Ishikawa (cell line): ENCODE results near the gene FBXO31.

Experiments used
- CEBPB ChIP-seq: IDR thresholded peaks from 2 replicates; pipeline ENCODE4 v1.6.1; 2012
- CREB1 ChIP-seq: IDR thresholded peaks from 2 replicates; pipeline ENCODE4 v1.6.1; 2012; ENCODE audit warnings: low read depth
- EGR1 ChIP-seq: IDR thresholded peaks from 2 replicates; pipeline ENCODE4 v1.6.1; 2012
- EP300 ChIP-seq: IDR thresholded peaks from 2 replicates; pipeline ENCODE4 v1.6.1; 2012; ENCODE audit warnings: borderline replicate concordance
- FOXM1 ChIP-seq: IDR thresholded peaks from 2 replicates; pipeline ENCODE4 v1.6.1; 2012; ENCODE audit warnings: low read depth, borderline replicate concordance
- NFIC ChIP-seq: IDR thresholded peaks from 2 replicates; pipeline ENCODE4 v1.6.1; 2012
- RAD21 ChIP-seq: IDR thresholded peaks from 2 replicates; pipeline ENCODE4 v1.6.1; 2012; ENCODE audit warnings: low read depth
- REST ChIP-seq: IDR thresholded peaks from 2 replicates; pipeline ENCODE4 v1.6.1; 2012; ENCODE audit warnings: low read depth, mild to moderate bottlenecking
- TAF1 ChIP-seq: IDR thresholded peaks from 2 replicates; pipeline ENCODE4 v1.6.1; 2012; ENCODE audit warnings: low read depth, mild to moderate bottlenecking
- TCF12 ChIP-seq: IDR thresholded peaks from 2 replicates; pipeline ENCODE4 v1.6.1; 2012; ENCODE audit warnings: low read depth
- TEAD4 ChIP-seq: IDR thresholded peaks from 2 replicates; pipeline ENCODE4 v1.6.1; 2012
- USF1 ChIP-seq: IDR thresholded peaks from 2 replicates; pipeline ENCODE4 v1.6.1; 2012
- YY1 ChIP-seq: IDR thresholded peaks from 2 replicates; pipeline ENCODE4 v1.6.1; 2012; ENCODE audit warnings: low read depth
- ZBTB7A ChIP-seq: IDR thresholded peaks from 2 replicates; pipeline ENCODE4 v1.6.1; 2012; ENCODE audit warnings: low read depth
- TF ChIP-seq, protein P1 (sequence below): IDR thresholded peaks from 2 replicates; pipeline ENCODE4 v1.6.1; 2012

Gene FBXO31

GRCh38 chr16:87369117-87369765 lies 14.3 kb downstream of the FBXO31 start:
- TF ChIP-seq TEAD4 = no peak
- TF ChIP-seq CEBPB = no peak

- TF ChIP-seq TCF12 = no peak
- TF ChIP-seq, protein P1, sequence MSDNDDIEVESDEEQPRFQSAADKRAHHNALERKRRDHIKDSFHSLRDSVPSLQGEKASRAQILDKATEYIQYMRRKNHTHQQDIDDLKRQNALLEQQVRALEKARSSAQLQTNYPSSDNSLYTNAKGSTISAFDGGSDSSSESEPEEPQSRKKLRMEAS = no peak
- TF ChIP-seq CREB1 = no peak
- TF ChIP-seq EGR1 = no peak
- TF ChIP-seq FOXM1 = no peak
- TF ChIP-seq NFIC = no peak
- no peak for TF ChIP-seq EP300
- no peak for TF ChIP-seq RAD21
- TF ChIP-seq USF1 = no peak
- no peak for TF ChIP-seq YY1
These were observed 15.4 kb downstream of the FBXO31 start for GRCh38 chr16:87368029-87368770.

DNA sequence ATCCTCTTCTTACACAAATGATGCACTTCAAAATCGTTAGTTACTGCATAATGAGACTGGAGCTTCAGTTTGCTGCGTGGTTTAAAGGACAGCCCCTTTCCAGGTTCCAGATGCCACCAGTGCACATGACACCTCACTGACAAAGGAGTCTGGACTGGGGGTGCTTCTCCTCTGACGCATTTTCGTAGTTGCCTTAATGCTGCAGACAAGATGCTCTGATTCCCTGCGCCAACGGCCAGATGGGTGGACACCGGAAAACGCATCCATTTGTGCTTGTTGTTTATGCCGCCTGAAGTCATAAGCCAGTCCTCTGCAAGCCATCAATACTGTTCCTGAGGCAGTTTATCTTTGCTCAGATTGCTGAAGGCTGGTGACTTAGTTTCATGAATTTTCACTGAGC lies 16.0 kb downstream of the FBXO31 start:
- no peak for TF ChIP-seq TEAD4

- TF ChIP-seq TAF1 (no peak), EGR1 (no peak)
These were observed 16.6 kb downstream of the FBXO31 start for GRCh38 chr16:87366930-87367329.

DNA sequence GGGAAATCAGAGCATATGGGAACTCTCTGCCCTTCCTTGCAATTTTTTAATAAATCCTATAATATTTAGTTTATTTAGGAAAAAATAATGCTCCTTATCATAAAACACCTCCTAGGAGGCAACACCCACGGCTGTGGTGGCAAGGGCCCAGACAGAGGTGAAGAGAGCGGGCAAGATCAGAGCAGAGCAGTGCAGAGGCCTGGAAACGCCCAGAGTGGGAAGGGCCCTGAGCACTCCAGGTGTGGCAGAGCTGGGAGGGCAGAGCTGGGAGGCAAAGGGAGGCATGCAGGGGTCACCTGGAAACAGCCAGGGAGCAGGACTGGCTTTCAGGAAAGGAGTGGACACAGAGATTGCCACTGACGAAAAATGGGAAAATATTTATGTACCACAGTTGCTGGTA lies 17.3 kb downstream of the FBXO31 start:
- TF ChIP-seq FOXM1 = no peak
- no peak for TF ChIP-seq REST
- no peak for TF ChIP-seq RAD21
- TF ChIP-seq TEAD4 = no peak
- TF ChIP-seq USF1 = no peak
- no peak for TF ChIP-seq NFIC
- TF ChIP-seq ZBTB7A = no peak
- TF ChIP-seq YY1 = no peak
- TF ChIP-seq EP300 = no peak
- TF ChIP-seq EGR1 = no peak
- no peak for TF ChIP-seq CREB1
- no peak for TF ChIP-seq CEBPB
- no peak for TF ChIP-seq TCF12
- TF ChIP-seq, protein P1 = no peak

- TF ChIP-seq USF1 (no peak), TEAD4 (no peak), EGR1 (no peak), YY1 (no peak), NFIC (no peak), CEBPB (no peak)
These were observed 18.4 kb downstream of the FBXO31 start for GRCh38 chr16:87365021-87365713.

- TF ChIP-seq NFIC (no peak), TEAD4 (no peak), RAD21 (no peak), TAF1 (no peak), EGR1 (no peak), USF1 (no peak), ZBTB7A (no peak), CEBPB (no peak), TCF12 (no peak), YY1 (no peak), REST (no peak), CREB1 (no peak), FOXM1 (no peak), EP300 (no peak)
- TF ChIP-seq, protein P1 = no peak
These were observed 19.7 kb downstream of the FBXO31 start for GRCh38 chr16:87363771-87364455.
